Right atrium auricular region (tissue), 2 donors: Measurements from ENCODE around the gene CHN2. TPM values are rescaled to one million over a fixed set of nuclear protein-coding genes. Genes with fewer than 3 reads are reported as not detected.

Source experiments
- DNase-seq: peaks from one replicate; pipeline ENCODE4 v3.0.0-alpha.2; 2019; ENCODE audit warnings: low spot score
- H3K27ac ChIP-seq, 2 donors: fragments of 200-600 bp; sonication (generic); 1 replicate in 1 of 2; 2 replicates in 1 of 2; pipeline ENCODE4 v1.5.1; 2016 to 2019
- H3K27me3 ChIP-seq, 2 donors: fragments of 200-600 bp; sonication (generic); one replicate each; pipeline versions ENCODE4 v1.5.1 to v1.6.0; 2017 to 2019
- H3K36me3 ChIP-seq: fragments of 200-600 bp; sonication (generic); one replicate; pipeline ENCODE4 v1.5.1; 2016
- H3K4me1 ChIP-seq, 2 donors: fragments of 200-600 bp; sonication (generic); one replicate each; pipeline versions ENCODE4 v1.5.1 to v1.6.0; 2017 to 2019
- H3K4me3 ChIP-seq, 2 donors: fragments of 200-600 bp; sonication (generic); 1 replicate in 1 of 2; 2 replicates in 1 of 2; pipeline ENCODE4 v1.5.1; 2017 to 2019; ENCODE audit warnings: mild to moderate bottlenecking in 1 of 2, moderate library complexity in 1 of 2
- H3K9me3 ChIP-seq, 2 donors: fragments of 200-600 bp; sonication (generic); one replicate each; pipeline ENCODE4 v1.5.1; 2019
- total RNA-seq, 2 donors: library from RNA; depleted of rRNA; stranded (reverse); fragments of >200 nt; gene quantifications; one replicate each; pipeline ENCODE4 v1.1.0, GENCODE V29; 2016
- TF ChIP-seq, protein P1 (sequence below), 2 donors: fragments of 200-600 bp; sonication (generic); IDR thresholded peaks; one replicate each; pipeline ENCODE4 v1.5.1; 2019; ENCODE audit warnings: antibody characterized with exemption in 2 of 2

CHN2 gene
- total RNA-seq, 2 donors from 2014 or later = 2.7 to 6.6 TPM

DNA sequence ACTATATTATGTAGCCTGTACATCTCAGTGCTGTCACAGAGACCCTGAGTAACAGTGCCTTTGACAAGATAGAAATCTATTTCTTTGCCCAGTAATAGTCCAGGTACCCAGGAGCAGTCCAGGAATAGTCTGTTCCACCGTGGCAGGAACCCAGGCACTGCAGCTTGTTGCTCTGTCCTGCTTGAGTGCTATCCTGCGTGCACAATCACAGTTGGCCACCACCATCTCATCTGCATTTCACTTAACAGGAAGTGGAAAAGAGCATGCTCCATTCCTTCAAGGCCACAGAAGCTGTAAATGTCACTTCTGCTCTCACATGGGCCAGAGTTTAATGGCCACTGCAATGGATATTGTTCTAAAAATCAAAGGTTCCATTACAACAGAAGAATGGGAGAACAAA, 307.6 kb downstream of the CHN2 start:
- no peak for DNase-seq
- H3K36me3 ChIP-seq = peaks cover 8% of the 10 kb centered on the region
- H3K4me1 ChIP-seq = no peaks in the 10 kb centered on the region
- TF ChIP-seq, protein P1, sequence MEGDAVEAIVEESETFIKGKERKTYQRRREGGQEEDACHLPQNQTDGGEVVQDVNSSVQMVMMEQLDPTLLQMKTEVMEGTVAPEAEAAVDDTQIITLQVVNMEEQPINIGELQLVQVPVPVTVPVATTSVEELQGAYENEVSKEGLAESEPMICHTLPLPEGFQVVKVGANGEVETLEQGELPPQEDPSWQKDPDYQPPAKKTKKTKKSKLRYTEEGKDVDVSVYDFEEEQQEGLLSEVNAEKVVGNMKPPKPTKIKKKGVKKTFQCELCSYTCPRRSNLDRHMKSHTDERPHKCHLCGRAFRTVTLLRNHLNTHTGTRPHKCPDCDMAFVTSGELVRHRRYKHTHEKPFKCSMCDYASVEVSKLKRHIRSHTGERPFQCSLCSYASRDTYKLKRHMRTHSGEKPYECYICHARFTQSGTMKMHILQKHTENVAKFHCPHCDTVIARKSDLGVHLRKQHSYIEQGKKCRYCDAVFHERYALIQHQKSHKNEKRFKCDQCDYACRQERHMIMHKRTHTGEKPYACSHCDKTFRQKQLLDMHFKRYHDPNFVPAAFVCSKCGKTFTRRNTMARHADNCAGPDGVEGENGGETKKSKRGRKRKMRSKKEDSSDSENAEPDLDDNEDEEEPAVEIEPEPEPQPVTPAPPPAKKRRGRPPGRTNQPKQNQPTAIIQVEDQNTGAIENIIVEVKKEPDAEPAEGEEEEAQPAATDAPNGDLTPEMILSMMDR (IDR thresholded peaks at IDR 0.05) = no peak
- no peak overlapping the region for H3K4me3 ChIP-seq
- no peaks in the 10 kb centered on the region for H3K27me3 ChIP-seq
- H3K27ac ChIP-seq = no peak overlapping the region
- H3K9me3 ChIP-seq = no peaks in the 10 kb centered on the region

GRCh38 chr7:29505931-29506330, 311.4 kb downstream of the CHN2 start:
- Histone ChIP-seq H3K36me3 (peaks cover 8% of the 10 kb centered on the region), H3K4me3 (no peak overlapping the region), H3K27me3 (no peaks in the 10 kb centered on the region), H3K4me1 (no peaks in the 10 kb centered on the region), H3K27ac (no peak overlapping the region), H3K9me3 (no peaks in the 10 kb centered on the region)
- no peak for DNase-seq
- TF ChIP-seq, protein P1 (IDR thresholded peaks at IDR 0.05) = no peak

DNA sequence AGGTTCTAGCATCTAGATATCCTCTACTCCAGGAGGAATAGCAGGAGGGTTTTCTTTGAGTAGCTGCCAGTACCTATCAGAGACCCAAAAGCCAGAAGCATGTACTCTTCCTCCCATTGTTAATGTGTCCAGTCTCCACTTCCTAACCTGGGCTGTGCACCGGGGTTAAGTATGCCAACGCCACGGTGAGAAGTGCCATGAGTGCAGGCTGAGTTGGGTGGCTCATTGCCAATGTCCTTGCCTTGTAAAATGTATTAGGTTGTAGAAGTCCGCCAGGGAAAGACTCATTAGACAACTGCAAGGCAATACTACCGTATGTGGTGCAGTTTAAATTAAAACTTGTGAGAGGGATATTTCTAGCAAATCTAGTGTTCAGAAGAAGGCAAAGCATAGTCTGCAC, 314.0 kb downstream of the CHN2 start:
- H3K9me3 ChIP-seq = no peaks in the 10 kb centered on the region
- no peak overlapping the region for H3K4me3 ChIP-seq
- H3K27me3 ChIP-seq = no peaks in the 10 kb centered on the region
- H3K27ac ChIP-seq = no peak overlapping the region
- H3K4me1 ChIP-seq = no peaks in the 10 kb centered on the region
- TF ChIP-seq, protein P1 (IDR thresholded peaks at IDR 0.05) = no peak
- peaks cover 8% of the 10 kb centered on the region for H3K36me3 ChIP-seq
- DNase-seq = no peak

DNA sequence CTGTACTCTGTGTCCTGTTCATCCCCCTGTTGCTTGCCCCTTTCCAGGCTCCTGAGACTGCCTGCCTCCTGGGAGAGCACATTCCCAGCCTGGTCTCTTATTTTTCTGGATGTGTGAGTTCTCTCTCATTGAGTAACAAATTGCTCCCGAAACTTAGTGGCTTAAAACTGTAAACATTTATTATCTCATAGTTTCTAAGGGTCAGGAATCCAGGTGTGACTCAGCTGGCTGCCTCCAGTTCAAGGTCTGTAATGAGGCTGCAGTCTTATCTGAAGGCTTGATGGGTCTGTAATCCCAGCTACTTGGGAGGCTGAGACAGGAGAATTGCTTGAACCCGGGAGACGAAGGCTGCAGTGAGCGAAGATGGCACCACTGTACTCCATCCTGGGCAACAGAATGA, 315.5 kb downstream of the CHN2 start:
- H3K27ac ChIP-seq = no peak overlapping the region
- peaks cover 7% of the 10 kb centered on the region for H3K36me3 ChIP-seq
- H3K27me3 ChIP-seq = no peaks in the 10 kb centered on the region
- H3K4me1 ChIP-seq = no peaks in the 10 kb centered on the region
- TF ChIP-seq, protein P1 (IDR thresholded peaks at IDR 0.05) = no peak
- DNase-seq = no peak
- H3K4me3 ChIP-seq = no peak overlapping the region
- H3K9me3 ChIP-seq = no peaks in the 10 kb centered on the region

DNA sequence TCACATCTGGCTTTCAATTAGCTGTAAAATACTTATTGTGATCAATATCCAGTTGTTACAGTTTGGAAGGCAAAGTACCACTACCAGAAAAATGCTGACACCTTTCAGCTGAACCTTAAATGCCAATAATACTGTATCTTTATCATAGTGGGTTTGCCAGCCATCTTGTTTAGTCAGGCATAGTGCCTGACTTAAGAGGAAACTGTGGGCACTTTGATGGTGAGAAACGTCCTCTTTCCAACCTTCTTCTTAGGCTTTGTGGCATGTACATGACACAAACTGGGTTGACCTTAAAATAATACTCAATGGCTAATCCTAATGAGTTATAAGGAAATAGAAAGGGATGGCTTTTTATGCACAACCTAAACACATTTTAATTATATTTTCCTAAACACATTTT, 316.8 kb downstream of the CHN2 start:
- H3K27ac ChIP-seq = no peak overlapping the region
- no peak for DNase-seq

GRCh38 chr7:29511851-29512250, 317.3 kb downstream of the CHN2 start:
- TF ChIP-seq, protein P1 (IDR thresholded peaks at IDR 0.05) = no peak
- H3K36me3 ChIP-seq = no peaks in the 10 kb centered on the region
- H3K9me3 ChIP-seq = no peaks in the 10 kb centered on the region
- H3K4me1 ChIP-seq = no peaks in the 10 kb centered on the region
- no peak overlapping the region for H3K4me3 ChIP-seq
- H3K27ac ChIP-seq = no peak overlapping the region
- DNase-seq = no peak
- H3K27me3 ChIP-seq = no peaks in the 10 kb centered on the region

More for the DNA sequence above, 316.8 kb downstream of the CHN2 start:
- Histone ChIP-seq H3K9me3 (no peaks in the 10 kb centered on the region), H3K4me3 (no peak overlapping the region), H3K27me3 (no peaks in the 10 kb centered on the region), H3K36me3 (no peaks in the 10 kb centered on the region), H3K4me1 (no peaks in the 10 kb centered on the region)
- TF ChIP-seq, protein P1 (IDR thresholded peaks at IDR 0.05) = no peak
